Dedifferentiated amniotic fluid mesenchymal stem cell (primary cell): ENCODE data around the gene CACNA1C.
"Not testable (repeated sequence)": the region's sequence is repeated elsewhere in the genome, so short reads cannot be mapped to it uniquely, and the experiment has no call there.

Experiments
- DNase-seq: peaks from one replicate; pipeline ENCODE4 v3.0.0-alpha.2; 2016; ENCODE audit errors: extremely low spot score

CACNA1C gene

DNA sequence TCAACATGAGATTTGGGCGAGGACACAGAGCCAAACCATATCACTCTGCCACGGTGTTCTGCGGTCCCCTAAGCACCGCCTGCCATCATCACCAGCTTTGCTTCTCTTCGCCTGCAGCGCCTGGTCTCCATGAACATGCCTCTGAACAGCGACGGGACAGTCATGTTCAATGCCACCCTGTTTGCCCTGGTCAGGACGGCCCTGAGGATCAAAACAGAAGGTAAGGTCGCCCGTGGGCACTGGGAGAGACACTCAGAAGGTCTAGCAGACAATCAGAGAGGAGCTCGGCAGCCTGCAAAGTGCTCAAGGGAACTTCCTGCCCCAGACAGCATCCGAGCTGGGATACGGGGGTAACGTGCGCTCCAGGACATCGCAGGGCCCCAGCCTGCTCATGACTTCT lies 616.0 kb downstream of the CACNA1C start:
- no peak for DNase-seq

DNA sequence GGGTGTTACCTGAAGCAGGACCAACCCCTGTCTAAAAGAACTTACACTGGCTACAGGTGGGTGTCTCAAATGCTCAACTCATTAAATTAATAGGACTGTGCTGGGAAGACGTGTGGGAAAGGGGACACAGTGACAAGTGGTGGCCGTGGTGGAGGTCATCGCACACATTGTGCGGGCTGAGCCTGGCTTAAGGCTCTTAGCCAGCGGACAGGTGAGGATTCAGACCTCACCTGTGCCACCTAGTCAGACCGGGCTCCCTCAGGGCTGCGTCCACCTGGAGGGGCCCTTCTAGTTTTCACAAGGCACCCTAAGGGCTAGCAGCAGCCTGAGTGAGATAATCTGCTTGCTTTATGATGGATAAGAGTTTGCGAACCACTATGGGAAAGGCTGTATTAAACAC lies 616.8 kb downstream of the CACNA1C start:
- no peak for DNase-seq

DNA sequence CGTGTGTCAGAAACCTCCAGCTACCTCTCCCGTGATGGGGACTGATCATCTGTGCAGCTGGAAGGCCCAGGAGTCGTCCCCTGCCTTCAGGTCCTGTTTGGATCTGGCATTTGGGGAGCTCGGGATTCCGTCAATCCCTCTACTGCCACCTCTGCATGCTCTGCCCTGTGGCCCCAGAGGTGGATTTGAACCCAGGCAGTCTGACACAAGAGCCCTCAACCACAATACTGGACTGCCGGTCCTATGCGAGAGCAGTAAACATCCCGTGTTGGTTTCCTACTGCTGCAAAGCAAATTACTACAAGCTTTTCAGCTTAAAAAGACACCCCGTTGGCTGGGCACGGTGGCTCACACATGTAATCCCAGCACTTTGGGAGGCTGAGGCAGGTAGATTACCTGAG lies 620.1 kb downstream of the CACNA1C start:
- DNase-seq: no peak

DNA sequence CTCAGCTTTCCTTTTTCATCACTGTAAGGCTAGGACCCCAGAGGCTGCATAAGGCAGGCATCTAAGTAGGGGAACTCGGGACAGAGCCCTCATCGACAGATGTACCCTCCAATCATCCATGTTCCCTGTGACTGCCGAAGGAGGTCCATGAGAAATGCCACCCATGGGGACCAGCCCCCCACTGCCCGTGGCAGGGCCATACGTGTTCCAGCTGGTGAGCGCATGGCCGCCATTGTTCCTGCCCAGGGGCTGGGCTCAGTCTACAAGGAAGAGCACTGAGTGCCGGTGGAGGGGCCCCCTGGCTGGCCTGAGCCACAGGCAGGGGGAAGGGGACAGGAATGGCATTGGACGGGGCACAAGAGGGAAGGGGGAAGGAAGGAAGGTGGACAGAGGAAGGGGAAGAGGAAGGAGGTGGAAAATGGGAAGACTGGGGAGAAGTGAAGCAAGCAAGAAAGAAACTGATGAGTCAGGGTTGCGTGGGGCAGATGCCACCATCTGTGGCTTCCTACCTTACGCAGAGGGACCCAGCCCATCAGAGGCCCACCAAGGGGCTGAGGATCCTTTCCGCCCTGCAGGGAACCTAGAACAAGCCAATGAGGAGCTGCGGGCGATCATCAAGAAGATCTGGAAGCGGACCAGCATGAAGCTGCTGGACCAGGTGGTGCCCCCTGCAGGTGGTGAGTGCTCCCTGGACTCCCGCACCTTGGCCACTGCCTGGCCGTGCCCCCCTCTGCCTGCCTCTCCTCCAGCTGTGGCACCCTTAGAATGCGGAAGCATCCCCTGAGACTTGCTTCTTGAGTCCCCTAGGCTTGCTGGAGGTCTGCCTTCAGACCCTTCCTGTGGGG lies 621.4 kb downstream of the CACNA1C start:
- DNase-seq: no peak

DNA sequence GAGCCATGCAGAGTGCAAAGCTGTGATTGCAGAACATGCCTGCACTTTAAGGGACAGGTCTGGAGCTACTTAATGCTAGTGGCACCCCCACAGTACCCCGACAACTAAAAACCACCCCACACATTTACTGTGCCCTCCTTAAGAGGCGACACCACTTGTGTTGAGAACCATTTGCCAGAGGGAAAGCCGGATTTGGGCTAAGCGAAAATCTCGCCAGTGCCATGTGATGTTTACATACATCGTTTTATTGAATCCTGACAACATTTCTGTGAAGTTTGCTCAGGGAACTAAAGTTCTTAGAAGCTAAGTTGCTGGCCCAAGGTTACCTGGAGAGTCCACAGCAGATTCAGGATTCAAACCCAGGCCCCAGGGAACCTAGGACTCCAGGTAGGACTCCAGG lies 623.0 kb downstream of the CACNA1C start:
- DNase-seq: no peak

DNA sequence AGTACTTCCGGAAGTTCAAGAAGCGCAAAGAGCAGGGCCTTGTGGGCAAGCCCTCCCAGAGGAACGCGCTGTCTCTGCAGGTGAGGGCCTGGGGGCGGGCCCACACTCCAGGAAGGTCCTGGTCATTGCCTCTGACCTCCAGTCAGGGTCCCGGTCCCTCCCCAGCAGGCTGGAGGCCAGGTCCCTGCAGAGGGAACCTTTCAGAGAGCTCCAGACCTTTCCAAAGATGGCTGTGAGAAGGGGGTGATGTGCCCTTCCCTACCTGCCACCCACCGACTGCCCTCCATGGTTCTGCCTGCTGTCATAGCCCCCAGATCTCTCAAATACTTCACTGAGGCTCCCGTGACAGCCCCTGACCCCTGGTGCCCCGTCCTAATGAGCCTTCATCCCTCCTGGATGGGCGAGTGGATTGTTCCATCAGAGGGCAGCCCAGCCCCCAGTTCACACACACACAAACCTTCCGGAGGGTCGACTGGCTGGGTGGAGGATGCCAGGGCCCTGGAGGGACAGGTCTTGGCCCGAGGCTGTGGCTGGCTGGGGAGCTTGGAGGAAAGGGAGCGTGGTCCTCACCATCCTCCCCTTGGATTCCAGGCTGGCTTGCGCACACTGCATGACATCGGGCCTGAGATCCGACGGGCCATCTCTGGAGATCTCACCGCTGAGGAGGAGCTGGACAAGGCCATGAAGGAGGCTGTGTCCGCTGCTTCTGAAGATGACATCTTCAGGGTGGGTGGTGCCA lies 624.5 kb downstream of the CACNA1C start:
- no peak for DNase-seq

DNA sequence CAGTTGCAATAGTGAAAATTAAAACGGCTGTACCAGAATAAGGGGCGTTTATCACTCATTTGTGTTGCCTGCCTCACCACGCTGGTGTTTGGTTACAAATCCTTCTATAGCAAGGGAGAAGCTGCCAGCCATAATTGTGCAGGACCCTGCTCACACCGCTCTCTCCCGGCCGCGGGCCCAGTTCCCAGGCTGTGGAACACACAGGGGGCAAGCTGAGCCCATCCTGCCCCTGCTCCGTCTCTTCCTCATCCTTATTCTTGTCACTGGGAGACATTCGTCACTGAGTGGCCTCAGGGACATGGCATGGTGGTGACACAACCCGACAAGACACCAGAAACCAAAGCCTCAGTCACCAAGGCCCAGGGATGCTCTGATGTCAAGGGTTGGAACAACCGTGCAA lies 625.6 kb downstream of the CACNA1C start:
- DNase-seq: no peak

DNA sequence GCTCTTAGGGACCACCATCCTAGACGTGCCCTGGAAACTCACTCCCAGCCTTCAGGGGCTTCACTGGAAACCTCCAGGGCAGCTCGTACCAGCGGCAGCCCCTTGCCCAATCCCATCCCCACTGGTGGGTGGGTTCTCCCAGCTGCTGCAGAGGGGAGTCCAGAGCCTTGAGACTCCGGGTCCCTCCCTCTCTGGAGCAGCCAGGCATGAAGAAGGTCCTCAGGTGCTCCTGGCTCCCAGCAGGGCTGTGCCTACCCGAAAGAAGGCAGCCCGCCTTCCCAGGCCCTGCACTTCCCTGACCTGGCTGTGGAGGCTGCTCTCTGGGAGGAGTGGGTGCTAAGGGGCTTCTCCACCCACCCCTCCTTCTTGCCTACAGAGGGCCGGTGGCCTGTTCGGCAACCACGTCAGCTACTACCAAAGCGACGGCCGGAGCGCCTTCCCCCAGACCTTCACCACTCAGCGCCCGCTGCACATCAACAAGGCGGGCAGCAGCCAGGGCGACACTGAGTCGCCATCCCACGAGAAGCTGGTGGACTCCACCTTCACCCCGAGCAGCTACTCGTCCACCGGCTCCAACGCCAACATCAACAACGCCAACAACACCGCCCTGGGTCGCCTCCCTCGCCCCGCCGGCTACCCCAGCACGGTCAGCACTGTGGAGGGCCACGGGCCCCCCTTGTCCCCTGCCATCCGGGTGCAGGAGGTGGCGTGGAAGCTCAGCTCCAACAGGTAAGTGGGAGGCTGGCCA lies 626.5 kb downstream of the CACNA1C start:
- no peak for DNase-seq

DNA sequence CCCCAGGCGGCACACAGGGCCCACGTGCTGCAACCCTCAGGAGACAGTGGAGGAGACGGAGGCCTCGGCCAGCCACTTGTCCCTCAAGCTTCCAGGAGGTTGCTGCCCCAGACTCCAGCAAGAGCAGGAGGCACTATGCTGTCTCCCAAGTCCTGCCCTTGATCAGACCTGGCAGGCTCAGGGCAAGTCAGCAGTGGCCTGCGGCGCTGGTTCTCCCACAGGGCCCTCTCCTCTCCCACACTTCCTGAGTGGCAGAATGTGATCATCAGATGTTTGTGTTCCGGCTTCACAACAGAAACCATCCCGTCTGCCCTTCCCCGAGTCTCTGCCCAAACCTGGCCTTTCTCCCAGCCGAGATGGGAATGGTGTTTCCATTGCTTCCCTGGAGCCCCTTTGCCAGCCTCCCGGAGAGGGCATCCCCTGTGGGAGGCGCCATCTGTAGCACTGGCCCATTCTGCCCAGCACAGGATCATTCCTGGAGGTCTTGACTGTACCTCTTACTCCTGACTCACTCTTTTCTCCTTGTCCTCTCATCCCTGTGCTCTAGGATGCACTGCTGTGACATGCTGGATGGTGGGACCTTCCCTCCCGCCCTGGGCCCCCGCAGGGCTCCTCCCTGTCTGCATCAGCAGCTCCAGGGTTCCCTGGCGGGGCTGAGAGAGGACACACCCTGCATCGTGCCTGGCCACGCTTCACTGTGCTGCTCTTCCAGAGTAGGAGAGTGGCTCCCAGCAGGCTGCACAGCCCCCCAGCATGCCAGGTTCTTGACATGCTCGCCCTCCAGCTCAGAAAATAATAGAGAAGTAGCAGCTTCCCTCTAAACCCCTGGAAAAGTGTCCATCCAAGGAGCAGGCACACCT lies 627.3 kb downstream of the CACNA1C start:
- DNase-seq: no peak

DNA sequence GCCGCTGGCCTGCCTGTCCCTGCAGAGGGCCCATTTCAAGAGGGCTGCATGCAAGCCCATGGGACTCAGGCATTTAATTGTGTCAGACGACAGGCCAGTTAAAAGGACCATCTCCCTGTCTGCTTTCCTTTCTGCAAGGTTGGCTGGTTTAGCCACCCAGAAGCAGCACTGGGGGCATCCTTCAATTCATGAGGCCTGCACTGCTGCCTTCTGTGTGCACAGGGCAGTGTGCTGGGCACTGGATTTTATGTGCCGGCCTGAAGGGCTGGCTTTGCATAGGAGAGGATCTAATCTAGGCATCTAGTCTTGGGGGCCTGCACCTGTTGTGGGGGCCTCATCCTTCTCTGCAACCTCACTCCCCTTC lies 627.9 kb downstream of the CACNA1C start:
- no peak for DNase-seq

DNA sequence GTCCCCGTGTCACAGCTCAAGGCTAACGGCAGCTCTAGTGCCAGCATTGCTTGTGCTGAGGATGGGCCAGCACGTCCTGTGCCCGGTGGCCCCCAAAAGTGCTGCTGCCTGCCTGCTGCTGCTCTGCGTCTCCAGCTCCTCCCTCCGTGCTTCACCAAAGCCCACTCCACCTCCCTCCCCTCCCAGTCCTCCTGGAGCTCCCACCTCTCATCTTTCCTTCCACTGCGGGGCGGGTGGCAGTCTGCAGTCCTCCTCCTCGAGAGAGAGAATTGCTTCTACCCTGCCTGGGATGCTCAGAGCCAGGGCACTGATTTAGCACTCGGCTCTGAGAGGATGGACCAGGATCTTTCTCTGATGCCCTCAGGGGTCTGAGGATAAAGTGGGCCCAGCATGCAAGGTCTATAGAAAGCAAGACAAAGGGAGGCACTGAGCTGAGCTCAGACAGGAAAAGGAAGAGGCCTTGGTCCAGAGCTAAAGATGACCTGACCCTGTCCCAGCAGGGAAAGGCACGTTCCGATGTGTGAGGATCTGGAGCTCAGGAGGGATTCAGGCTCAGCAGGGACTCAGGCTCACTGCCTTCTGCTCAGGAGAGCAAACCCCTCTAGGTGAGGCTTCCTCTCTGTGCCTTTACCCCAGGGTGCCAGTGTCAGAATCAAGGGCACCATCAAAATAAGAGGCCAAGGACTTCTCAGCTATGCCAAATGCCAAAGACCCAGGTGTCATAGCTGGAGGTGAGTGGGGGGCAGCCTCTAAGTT lies 628.8 kb downstream of the CACNA1C start:
- DNase-seq: no peak

DNA sequence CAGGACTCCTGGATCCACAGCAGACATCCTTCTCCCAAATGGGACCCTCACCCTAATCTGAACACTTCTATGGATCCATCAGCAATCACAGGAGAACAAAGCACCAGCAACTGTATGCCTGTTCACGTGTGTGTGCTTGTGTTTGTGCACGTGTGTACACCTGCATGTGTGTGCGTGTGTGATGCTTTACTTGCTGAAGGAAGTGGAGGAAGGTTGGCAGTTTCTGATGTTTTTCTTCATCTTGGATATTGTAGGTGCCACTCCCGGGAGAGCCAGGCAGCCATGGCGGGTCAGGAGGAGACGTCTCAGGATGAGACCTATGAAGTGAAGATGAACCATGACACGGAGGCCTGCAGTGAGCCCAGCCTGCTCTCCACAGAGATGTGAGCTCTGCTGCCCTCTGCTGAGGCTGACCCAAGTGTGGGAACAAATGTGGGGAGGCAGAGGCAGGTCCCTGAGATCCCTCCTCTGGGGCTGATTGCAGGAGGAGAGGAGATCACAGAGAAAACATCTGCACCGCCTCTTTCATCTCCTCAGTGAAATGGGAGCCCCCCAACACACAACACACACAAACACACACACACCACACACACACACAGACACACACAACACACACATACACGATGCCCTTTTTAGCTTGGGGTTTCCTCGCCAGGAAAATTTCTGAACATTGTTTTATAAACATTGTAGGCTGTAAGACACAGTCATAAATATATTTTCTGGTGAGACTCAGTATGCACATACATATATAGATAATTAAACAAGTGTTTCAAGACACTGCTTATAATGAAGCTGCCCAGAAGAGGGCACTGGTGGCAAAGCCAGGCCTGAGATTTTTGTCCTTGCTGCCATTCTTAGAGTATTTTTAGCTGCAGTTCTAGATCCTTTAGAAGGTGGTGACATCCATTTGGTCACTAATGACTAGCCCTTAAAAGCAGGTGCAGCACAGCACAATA lies 629.8 kb downstream of the CACNA1C start:
- DNase-seq: no peak

DNA sequence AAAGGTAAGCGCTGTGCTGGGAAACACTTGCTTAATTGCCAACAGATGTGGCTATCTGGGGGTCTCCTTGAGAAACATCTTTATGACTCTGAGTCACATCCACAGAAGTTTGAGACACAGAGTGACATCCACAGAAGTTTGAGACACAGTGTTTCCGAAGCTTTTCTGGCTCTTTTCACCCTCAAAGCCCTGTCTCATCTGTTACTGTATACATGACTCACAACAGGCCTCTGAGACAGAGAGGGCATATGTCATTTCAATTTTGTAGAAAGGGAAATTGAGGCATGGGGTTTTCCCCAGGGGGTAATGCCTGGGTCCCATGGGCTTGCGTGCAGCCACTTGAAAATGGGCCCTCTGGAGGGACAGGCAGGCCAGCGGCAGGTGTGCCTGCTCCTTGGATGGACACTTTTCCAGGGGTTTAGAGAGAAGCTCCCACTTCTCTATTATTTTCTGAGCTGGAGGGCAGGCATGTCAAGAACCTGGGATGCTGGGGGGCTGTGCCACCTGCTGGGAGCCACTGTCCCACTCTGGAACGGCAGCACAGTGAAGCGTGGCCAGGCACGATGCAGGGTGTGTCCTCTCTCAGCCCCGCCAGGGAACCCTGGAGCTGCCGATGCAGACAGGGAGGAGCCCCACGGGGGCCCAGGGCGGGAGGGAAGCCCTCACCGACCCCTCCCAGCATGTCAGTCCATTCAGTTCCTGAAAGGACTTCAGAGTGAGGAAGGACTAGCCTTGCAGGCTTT lies 630.7 kb downstream of the CACNA1C start:
- DNase-seq: no peak

DNA sequence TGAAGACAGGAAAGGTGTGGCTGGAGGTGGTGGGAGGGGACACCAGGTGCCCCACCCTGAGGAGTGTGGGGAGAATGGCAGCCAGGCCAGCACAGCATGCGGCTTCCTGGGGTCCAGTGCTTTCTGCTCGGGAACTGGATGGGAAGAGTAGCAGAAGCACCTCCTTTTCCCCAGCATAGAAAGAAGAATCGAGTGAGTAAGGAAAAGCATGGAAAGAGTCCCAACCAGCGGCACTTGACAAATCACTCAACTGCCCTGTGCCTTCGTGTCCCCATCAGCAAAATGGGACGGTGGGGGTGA lies 631.2 kb downstream of the CACNA1C start:
- DNase-seq: not testable (repeated sequence)

DNA sequence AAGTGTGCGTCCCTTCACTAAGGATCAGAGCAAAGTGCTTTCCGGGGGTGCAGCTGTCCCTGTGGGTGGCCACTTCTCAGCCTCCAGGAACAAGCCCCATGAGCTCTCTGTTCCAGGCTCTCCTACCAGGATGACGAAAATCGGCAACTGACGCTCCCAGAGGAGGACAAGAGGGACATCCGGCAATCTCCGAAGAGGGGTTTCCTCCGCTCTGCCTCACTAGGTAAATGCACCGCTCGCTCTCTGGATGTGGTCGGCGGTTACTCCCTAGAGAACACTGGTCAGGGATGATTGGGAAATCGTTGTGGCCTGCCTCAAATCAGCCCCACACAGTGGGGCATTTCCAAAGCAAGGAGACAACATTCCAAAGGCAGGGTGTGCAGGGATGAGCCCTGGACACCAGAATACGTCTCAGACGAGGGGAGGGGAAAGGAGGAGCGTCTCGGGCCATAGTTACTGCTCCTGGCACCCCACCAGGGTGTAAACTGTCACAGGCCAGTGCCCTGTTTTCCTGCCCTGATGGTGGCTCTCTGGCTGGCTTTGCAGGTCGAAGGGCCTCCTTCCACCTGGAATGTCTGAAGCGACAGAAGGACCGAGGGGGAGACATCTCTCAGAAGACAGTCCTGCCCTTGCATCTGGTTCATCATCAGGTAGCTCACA lies 633.0 kb downstream of the CACNA1C start:
- DNase-seq: not testable (repeated sequence)

DNA sequence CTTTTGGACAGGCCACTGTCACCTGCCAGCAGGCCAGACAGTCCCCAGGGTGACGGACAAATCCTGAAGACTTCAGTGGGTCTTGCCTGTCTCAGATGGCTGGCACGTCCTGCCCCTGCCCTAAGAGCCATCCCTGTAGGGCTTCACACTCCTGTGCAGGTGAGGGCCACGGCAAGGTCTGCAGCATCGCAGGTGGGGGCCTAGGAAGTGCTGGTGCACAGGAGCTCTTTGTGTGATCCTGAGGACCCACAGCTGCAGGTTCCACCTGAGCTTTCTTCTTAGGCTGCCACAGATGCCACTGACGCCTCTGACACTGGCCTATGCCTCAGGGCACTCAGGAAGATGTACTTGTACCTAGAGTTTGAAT lies 633.5 kb downstream of the CACNA1C start:
- DNase-seq: no peak

DNA sequence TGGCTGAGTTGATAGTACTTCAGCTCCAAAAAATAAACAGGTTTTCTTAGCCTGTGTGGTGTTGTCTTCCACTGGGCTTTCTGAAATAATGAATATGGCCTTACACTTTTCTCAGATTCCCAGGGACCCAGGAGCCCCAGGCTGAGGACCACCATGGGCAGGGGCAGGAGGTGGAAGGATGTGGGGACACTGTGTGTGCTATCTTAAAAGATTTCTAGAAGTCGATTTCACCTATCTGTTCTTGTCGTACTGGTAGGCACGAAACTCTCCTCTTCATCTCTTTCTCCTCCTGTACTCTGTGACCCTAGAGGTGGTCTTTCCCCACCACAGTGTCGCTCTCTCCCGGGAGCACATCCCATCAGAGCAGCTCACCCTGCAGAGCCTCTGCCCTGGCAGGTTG lies 634.3 kb downstream of the CACNA1C start:
- no peak for DNase-seq

DNA sequence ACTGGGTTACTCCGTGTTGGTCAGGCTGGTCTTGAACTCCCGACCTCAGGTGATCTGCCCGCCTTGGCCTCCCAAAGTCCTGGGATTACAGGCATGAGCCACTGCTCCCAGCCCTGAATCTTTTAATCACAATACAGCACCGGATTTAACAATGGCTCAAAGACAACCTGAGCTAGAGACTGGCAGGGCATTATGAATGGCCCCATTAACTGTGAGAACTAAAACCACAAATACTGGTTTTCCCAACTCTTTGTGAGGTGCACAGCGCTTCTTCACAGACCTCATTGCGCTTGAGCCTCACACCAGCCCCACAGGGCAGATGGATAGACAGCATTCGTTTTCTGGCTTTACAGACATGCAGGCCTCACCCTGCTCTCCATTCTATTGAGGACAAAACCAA lies 634.9 kb downstream of the CACNA1C start:
- no peak for DNase-seq
